HG03469 (cell line): ENCODE data around the gene ZNF33A.
"Not testable (repeated sequence)": the region's sequence is repeated elsewhere in the genome, so short reads cannot be mapped to it uniquely, and the experiment has no call there.

Experiments used
- ATAC-seq: cut with Tn5 transposase; IDR thresholded peaks from one replicate; pipeline ENCODE4 v1.9.1; 2021; ENCODE audit warnings: mild to moderate bottlenecking, moderate library complexity, moderate number of reproducible peaks; ENCODE audit not compliant: unreplicated experiment

Gene ZNF33A

GRCh38 chr10:38010119-38010903 lies at the start of gene ZNF33A:
Gene ZNF33A (plus strand): TSS chr10:38010675. CDS start chr10:38012342, 1,667 bp downstream.
- peak; percentile 82 for ATAC-seq

GRCh38 chr10:37965006-37965405 lies 45.5 kb upstream of the ZNF33A start:
- no peak for ATAC-seq

DNA sequence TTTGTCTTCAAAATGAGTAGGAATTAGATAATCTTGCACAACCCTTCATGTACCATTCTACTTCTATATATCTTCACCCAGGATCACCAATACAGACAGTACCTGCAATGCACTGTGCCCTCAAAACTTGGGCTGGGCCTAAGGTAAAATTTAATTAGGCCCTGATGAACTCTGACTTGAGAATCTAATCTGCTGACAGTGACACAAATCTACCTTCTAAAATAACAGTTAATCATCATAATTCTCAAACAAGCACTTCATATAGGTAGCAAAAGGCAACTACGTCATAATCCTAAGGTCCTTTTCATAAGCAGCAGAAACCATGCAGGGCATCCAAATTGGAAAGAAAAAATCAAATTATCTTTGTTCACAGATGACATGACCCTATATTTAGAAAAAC lies 38.1 kb upstream of the ZNF33A start:
- ATAC-seq = no peak

DNA sequence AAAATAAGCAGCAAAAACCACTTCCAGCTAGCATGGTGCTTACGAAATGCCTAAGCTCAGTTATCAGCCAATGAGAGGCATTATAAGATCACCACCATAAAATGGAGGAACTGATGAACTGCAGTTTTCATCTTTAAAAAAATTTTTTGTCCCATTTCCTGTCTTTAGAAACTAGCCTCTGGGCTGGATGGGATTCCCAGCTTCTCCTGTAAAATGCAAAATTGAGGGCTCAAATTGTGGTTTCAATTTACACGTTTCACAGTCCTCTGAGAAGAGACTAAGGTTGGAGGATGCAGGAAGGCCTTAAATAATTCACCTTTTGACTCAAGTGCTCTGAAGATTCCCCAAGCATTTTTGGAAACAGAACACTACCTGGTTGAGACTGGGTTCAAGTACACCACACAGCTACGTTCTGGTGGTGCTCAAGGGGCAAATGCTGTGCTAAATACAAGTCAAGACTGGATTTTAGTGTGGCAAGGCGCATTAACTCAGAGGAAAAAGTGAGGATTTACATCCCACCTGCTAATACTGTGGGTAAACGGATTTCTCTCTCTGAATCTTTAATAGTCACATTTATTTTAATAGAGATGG lies 35.0 kb upstream of the ZNF33A start:
- no peak for ATAC-seq

DNA sequence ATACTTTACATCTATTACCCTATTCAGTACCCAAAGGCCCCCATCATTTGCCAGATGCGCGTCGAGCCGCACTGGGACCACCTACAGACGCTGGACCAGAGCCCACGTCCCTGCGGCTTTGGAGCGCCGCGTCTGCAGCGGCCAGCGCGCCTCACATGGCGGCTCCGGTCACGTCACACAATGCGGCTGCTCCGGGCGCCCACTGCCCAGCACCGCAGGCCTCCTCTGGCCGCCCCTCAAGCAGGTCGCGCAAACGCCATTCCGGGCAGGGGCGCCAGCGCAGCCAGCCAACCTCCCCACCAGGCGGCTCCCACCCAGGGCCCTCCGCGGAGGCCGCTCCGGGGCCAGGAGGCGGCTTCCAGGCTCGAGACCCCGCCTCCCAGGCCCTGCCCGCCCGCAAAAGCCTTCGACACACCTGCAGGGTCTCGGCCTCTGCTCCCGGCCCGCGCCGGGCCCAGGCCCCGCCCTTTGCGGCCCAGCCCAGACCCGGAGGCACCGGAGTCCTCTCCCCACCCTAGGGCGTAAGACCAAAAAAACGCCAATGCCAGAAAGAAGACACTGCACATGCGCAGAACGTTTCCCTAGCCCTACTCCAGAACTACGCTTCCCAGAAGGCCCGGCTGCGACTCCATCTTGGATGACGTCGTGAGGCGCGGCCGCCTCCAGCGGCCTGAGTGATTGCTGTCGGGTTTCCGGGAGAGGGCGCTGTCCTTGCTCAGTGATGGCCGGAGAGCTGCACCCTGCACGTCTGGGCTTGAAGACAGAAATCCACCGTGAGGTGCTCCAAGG lies 34.2 kb upstream of the ZNF33A start, which contains the start of gene ZNF25:
ZNF25 (minus strand) TSS at position 557 of the 789 bp plus-strand sequence. CDS start 4,925 bp downstream, outside the sequence.
- peak; percentile 93 for ATAC-seq

GRCh38 chr10:37976880-37977203 lies 33.6 kb upstream of the ZNF33A start:
- no peak for ATAC-seq

DNA sequence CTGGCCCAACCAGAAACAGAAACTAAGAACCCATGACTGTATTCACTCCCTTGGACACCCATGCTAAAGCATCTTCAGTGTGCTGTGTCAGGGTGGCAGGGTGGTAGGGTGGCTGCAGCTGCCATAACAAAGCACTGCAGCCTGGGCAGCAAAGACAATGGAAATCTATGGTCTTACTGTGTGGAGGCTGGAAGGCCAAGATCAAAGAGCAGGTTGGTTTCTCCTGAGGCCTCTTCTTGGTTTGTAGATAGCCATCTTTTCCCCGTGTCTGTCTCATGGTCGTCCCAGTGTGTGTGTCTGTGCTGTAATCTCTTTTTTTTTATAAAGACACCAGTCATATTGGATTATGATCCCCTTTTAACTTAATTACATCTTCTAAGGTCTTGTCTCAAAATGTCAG lies 18.8 kb upstream of the ZNF33A start:
- no peak for ATAC-seq

DNA sequence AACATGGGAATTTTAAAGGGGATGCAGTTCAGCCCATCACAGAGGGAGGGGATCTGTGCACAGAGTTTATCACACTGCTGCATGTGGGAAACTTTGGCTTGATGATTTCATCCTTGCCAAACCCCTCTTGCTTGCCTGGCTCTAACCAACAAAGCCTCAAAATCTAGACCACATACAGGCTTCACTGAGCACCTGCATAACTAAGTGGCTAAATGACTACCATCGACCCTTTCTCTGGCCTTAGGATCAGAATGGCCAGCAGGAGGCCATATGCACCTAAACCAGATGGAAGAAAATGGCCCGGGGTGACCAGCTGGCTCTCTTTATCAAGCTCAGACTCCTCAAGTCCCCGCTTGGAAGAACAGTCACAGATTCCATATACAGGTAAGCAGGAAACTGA lies 18.4 kb upstream of the ZNF33A start:
- ATAC-seq = no peak

GRCh38 chr10:37998920-37999319 lies 11.6 kb upstream of the ZNF33A start:
- ATAC-seq = not testable (repeated sequence)

DNA sequence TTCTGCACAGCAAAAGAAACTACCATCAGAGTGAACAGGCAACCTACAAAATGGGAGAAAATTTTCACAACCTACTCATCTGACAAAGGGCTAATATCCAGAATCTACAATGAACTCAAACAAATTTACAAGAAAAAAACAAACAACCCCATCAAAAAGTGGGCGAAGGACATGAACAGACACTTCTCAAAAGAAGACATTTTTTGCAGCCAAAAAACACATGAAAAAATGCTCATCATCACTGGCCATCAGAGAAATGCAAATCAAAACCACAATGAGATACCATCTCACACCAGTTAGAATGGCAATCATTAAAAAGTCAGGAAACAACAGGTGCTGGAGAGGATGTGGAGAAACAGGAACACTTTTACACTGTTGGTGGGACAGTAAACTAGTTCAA lies 10.0 kb upstream of the ZNF33A start:
- not testable (repeated sequence) for ATAC-seq

- no peak for ATAC-seq
Measured at GRCh38 chr10:38003026-38003425, 7.4 kb upstream of the ZNF33A start.

GRCh38 chr10:38003588-38003987 lies 6.9 kb upstream of the ZNF33A start:
- ATAC-seq = no peak

DNA sequence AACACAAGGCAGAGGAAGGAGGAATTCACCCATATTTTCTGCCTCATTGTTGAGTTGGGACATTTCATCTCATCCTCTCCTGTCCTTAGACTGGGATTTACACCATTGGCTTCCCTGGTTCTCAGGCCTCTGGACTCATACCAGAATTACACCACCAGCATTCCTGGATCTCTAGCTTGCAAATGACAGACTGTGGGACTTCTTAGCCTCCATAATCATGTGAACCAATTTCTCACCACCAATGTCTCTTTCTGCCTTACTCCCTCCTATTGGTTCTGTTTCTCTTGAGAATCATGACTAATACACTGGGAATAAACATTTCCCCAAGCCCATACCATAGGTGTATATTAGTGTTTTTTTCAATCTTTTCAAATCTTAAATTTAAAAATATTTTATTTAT lies 2.9 kb upstream of the ZNF33A start:
- ATAC-seq = no peak

DNA sequence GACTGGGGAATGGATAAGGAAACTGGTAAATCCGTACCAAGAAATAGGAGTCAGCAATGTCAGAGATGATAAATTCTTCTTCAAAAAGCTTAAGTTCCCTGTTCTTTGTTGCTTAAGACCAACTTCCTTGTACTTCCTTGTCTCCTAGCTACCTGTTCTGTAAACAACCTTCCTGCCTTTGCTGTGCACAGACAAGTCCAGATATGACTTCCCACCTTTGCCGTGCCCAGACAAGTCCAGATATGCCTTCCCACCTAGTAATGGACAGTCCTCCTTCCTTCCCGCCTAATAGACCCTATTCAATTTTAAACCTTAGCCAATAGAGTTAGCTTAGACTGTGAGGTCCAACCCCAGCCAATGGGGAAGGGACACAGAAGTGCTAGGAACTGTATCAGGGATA lies 2.5 kb upstream of the ZNF33A start:
- no peak for ATAC-seq

DNA sequence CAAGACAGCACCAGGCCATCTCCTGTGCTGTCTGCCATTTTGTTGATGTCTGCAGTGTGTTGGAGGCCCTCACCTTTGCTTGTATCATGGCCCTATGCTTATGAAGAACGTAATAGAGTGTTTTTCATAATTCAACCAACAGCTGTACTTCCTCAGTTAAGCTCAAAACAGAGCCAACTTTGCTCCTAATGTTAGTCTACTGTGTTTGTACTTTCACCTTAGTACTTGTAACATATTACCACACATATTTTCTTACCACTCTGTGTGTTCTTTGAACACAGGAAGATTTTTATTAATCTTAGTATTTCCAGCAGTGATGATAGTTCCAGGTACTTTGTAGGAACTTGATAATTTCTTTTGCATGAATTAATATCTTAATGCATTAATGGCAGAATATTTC lies 5.9 kb downstream of the ZNF33A start:
- no peak for ATAC-seq

DNA sequence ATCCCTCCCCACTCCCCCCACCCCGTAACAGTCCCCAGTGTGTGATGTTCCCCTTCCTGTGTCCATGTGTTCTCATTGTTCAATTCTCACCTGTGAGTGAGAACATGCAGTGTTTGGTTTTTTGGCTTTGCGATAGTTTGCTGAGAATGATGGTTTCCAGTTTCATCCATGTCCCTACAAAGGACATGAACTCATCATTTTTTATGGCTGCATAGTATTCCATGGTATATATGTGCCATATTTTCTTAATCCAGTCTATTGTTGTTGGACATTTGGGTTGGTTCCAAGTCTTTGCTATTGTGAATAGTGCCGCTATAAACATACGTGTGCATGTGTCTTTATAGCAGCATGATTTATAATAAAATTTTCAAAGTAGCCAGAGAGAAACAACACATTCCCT lies 8.6 kb downstream of the ZNF33A start:
- ATAC-seq = not testable (repeated sequence)

DNA sequence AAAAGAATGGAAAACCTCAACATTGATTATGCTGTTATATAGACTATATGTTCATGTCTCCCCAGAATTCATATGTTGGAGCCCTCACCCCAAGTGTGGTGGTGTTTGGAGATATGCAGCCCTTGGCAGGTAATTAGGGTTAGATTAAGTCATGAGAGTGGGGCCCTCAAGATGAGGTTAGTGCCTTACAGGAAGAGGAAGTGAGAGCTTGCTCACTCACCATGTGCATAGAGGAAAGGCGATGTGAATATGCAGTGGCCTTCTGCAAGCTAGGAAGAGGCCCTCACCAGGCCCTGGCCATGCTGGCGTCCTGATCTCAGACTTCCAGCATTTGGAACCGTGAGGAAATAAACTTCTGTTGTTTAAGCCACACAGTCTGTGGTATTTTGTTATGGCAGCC lies 14.8 kb downstream of the ZNF33A start:
- ATAC-seq = peak; percentile 91

GRCh38 chr10:38027986-38028385 lies 17.5 kb downstream of the ZNF33A start:
- ATAC-seq = no peak

DNA sequence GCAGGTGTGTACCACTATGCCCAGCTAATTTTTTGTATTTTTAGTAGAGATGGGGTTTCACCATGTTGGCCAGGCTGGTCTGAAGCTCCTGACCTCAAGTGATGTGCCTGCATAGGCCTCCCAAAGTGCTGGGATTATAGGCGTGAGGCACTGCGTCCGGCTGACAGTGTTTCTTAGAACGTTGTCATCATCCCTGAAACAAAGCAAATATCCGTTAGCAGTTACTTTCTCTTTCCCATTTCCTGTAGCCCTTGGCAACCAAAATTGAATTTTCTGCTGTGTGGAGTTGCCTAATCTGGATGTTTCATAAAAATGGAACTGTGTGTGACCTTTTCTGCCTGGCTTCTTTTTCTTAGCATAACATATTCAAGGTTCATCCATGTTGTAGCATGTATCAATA lies 22.4 kb downstream of the ZNF33A start:
- ATAC-seq = no peak

GRCh38 chr10:38038107-38038931 lies 27.8 kb downstream of the ZNF33A start:
- ATAC-seq = peak; percentile 81

- no peak for ATAC-seq
Measured at GRCh38 chr10:38038932-38039245, 28.4 kb downstream of the ZNF33A start.
